ENCODE data around the gene LAMA3.

The LAMA3 gene

GRCh38 chr18:23887493-23887892 lies 198.2 kb downstream of the LAMA3 start:
- Histone ChIP-seq H3K9me3 (ENCODE audit: control insufficient read depth in 2 of 2, low read length in 2 of 2) (no peaks in the 10 kb centered on the region), H3K4me3 (ENCODE audit: low read length in 2 of 2) (no peak overlapping the region), H3K27ac (ENCODE audit: low read depth in 2 of 2, low read length in 2 of 2) (no peak overlapping the region), H3K27me3 (ENCODE audit: control insufficient read depth in 2 of 2, insufficient read depth in 2 of 2, low read length in 2 of 2) (no peaks in the 10 kb centered on the region), H3K9ac (ENCODE audit: low read depth in 1 of 2, low read length in 2 of 2) (no peak overlapping the region), H3K36me3 (ENCODE audit: control insufficient read depth in 2 of 2, insufficient read depth in 2 of 2, low read length in 2 of 2) (no peaks in the 10 kb centered on the region), H3K4me1 (ENCODE audit: control insufficient read depth in 2 of 2, insufficient read depth in 2 of 2, low read length in 2 of 2) (peaks cover 6 to 14% of the 10 kb centered on the region in 2 donors)

GRCh38 chr18:23888881-23889280 lies 199.6 kb downstream of the LAMA3 start:
- H3K9me3 ChIP-seq (ENCODE audit: control insufficient read depth in 2 of 2, low read length in 2 of 2), result no peaks in the 10 kb centered on the region
- H3K27me3 ChIP-seq (ENCODE audit: control insufficient read depth in 2 of 2, insufficient read depth in 2 of 2, low read length in 2 of 2), result no peaks in the 10 kb centered on the region
- no peak overlapping the region for H3K4me3 ChIP-seq (ENCODE audit: low read length in 2 of 2)
- peaks cover 6 to 17% of the 10 kb centered on the region in 2 donors for H3K4me1 ChIP-seq (ENCODE audit: control insufficient read depth in 2 of 2, insufficient read depth in 2 of 2, low read length in 2 of 2)
- H3K36me3 ChIP-seq (ENCODE audit: control insufficient read depth in 2 of 2, insufficient read depth in 2 of 2, low read length in 2 of 2), result no peaks in the 10 kb centered on the region
- H3K9ac ChIP-seq (ENCODE audit: low read depth in 1 of 2, low read length in 2 of 2), result no peak overlapping the region
- peak overlapping the region in 1 of 2 donors; percentile 6 for H3K27ac ChIP-seq (ENCODE audit: low read depth in 2 of 2, low read length in 2 of 2)

GRCh38 chr18:23889907-23890306 lies 200.7 kb downstream of the LAMA3 start:
- H3K4me1 ChIP-seq (ENCODE audit: control insufficient read depth in 2 of 2, insufficient read depth in 2 of 2, low read length in 2 of 2), result peaks cover 4 to 16% of the 10 kb centered on the region in 2 donors
- H3K36me3 ChIP-seq (ENCODE audit: control insufficient read depth in 2 of 2, insufficient read depth in 2 of 2, low read length in 2 of 2), result peaks cover 0 to 2% of the 10 kb centered on the region in 2 donors
- H3K27me3 ChIP-seq (ENCODE audit: control insufficient read depth in 2 of 2, insufficient read depth in 2 of 2, low read length in 2 of 2), result no peaks in the 10 kb centered on the region
- H3K9me3 ChIP-seq (ENCODE audit: control insufficient read depth in 2 of 2, low read length in 2 of 2), result no peaks in the 10 kb centered on the region
- no peak overlapping the region for H3K9ac ChIP-seq (ENCODE audit: low read depth in 1 of 2, low read length in 2 of 2)
- H3K27ac ChIP-seq (ENCODE audit: low read depth in 2 of 2, low read length in 2 of 2), result no peak overlapping the region
- H3K4me3 ChIP-seq (ENCODE audit: low read length in 2 of 2), result no peak overlapping the region

GRCh38 chr18:23890589-23890988 lies 201.3 kb downstream of the LAMA3 start:
- no peaks in the 10 kb centered on the region for H3K27me3 ChIP-seq (ENCODE audit: control insufficient read depth in 2 of 2, insufficient read depth in 2 of 2, low read length in 2 of 2)
- H3K36me3 ChIP-seq (ENCODE audit: control insufficient read depth in 2 of 2, insufficient read depth in 2 of 2, low read length in 2 of 2), result peaks cover 0 to 2% of the 10 kb centered on the region in 2 donors
- no peak overlapping the region for H3K27ac ChIP-seq (ENCODE audit: low read depth in 2 of 2, low read length in 2 of 2)
- no peak overlapping the region for H3K9ac ChIP-seq (ENCODE audit: low read depth in 1 of 2, low read length in 2 of 2)
- peaks cover 3 to 10% of the 10 kb centered on the region in 2 donors for H3K4me1 ChIP-seq (ENCODE audit: control insufficient read depth in 2 of 2, insufficient read depth in 2 of 2, low read length in 2 of 2)
- no peaks in the 10 kb centered on the region for H3K9me3 ChIP-seq (ENCODE audit: control insufficient read depth in 2 of 2, low read length in 2 of 2)
- H3K4me3 ChIP-seq (ENCODE audit: low read length in 2 of 2), result no peak overlapping the region

GRCh38 chr18:23893653-23894052 lies 204.4 kb downstream of the LAMA3 start:
- Histone ChIP-seq H3K4me3 (ENCODE audit: low read length in 2 of 2) (no peak overlapping the region), H3K9ac (ENCODE audit: low read depth in 1 of 2, low read length in 2 of 2) (no peak overlapping the region), H3K27ac (ENCODE audit: low read depth in 2 of 2, low read length in 2 of 2) (peak overlapping the region in 1 of 2 donors; percentile 5), H3K27me3 (ENCODE audit: control insufficient read depth in 2 of 2, insufficient read depth in 2 of 2, low read length in 2 of 2) (no peaks in the 10 kb centered on the region), H3K36me3 (ENCODE audit: control insufficient read depth in 2 of 2, insufficient read depth in 2 of 2, low read length in 2 of 2) (peaks cover 0 to 2% of the 10 kb centered on the region in 2 donors), H3K4me1 (ENCODE audit: control insufficient read depth in 2 of 2, insufficient read depth in 2 of 2, low read length in 2 of 2) (peaks cover 3 to 4% of the 10 kb centered on the region in 2 donors), H3K9me3 (ENCODE audit: control insufficient read depth in 2 of 2, low read length in 2 of 2) (no peaks in the 10 kb centered on the region)

GRCh38 chr18:23894661-23895175 lies 205.5 kb downstream of the LAMA3 start:
- Histone ChIP-seq H3K4me3 (ENCODE audit: low read length in 2 of 2) (no peak overlapping the region), H3K36me3 (ENCODE audit: control insufficient read depth in 2 of 2, insufficient read depth in 2 of 2, low read length in 2 of 2) (peaks cover 0 to 4% of the 10 kb centered on the region in 2 donors), H3K9ac (ENCODE audit: low read depth in 1 of 2, low read length in 2 of 2) (no peak overlapping the region), H3K27ac (ENCODE audit: low read depth in 2 of 2, low read length in 2 of 2) (no peak overlapping the region), H3K9me3 (ENCODE audit: control insufficient read depth in 2 of 2, low read length in 2 of 2) (no peaks in the 10 kb centered on the region), H3K27me3 (ENCODE audit: control insufficient read depth in 2 of 2, insufficient read depth in 2 of 2, low read length in 2 of 2) (no peaks in the 10 kb centered on the region), H3K4me1 (ENCODE audit: control insufficient read depth in 2 of 2, insufficient read depth in 2 of 2, low read length in 2 of 2) (peaks cover 0 to 3% of the 10 kb centered on the region in 2 donors)

GRCh38 chr18:23897291-23897690 lies 208.0 kb downstream of the LAMA3 start:
- no peak overlapping the region for H3K27ac ChIP-seq (ENCODE audit: low read depth in 2 of 2, low read length in 2 of 2)
- no peak overlapping the region for H3K4me3 ChIP-seq (ENCODE audit: low read length in 2 of 2)
- no peaks in the 10 kb centered on the region for H3K9me3 ChIP-seq (ENCODE audit: control insufficient read depth in 2 of 2, low read length in 2 of 2)
- peaks cover 0 to 4% of the 10 kb centered on the region in 2 donors for H3K36me3 ChIP-seq (ENCODE audit: control insufficient read depth in 2 of 2, insufficient read depth in 2 of 2, low read length in 2 of 2)
- H3K4me1 ChIP-seq (ENCODE audit: control insufficient read depth in 2 of 2, insufficient read depth in 2 of 2, low read length in 2 of 2), result peaks cover 0 to 3% of the 10 kb centered on the region in 2 donors
- H3K9ac ChIP-seq (ENCODE audit: low read depth in 1 of 2, low read length in 2 of 2), result no peak overlapping the region
- no peaks in the 10 kb centered on the region for H3K27me3 ChIP-seq (ENCODE audit: control insufficient read depth in 2 of 2, insufficient read depth in 2 of 2, low read length in 2 of 2)

- Histone ChIP-seq H3K27me3 (ENCODE audit: control insufficient read depth in 2 of 2, insufficient read depth in 2 of 2, low read length in 2 of 2) (no peaks in the 10 kb centered on the region), H3K9me3 (ENCODE audit: control insufficient read depth in 2 of 2, low read length in 2 of 2) (no peaks in the 10 kb centered on the region), H3K4me1 (ENCODE audit: control insufficient read depth in 2 of 2, insufficient read depth in 2 of 2, low read length in 2 of 2) (peaks cover 0 to 3% of the 10 kb centered on the region in 2 donors), H3K4me3 (ENCODE audit: low read length in 2 of 2) (no peak overlapping the region), H3K9ac (ENCODE audit: low read depth in 1 of 2, low read length in 2 of 2) (no peak overlapping the region), H3K27ac (ENCODE audit: low read depth in 2 of 2, low read length in 2 of 2) (no peak overlapping the region), H3K36me3 (ENCODE audit: control insufficient read depth in 2 of 2, insufficient read depth in 2 of 2, low read length in 2 of 2) (peaks cover 0 to 4% of the 10 kb centered on the region in 2 donors)
These were observed 208.5 kb downstream of the LAMA3 start for GRCh38 chr18:23897733-23898132.

GRCh38 chr18:23900994-23901393 lies 211.7 kb downstream of the LAMA3 start:
- Histone ChIP-seq H3K27me3 (ENCODE audit: control insufficient read depth in 2 of 2, insufficient read depth in 2 of 2, low read length in 2 of 2) (no peaks in the 10 kb centered on the region), H3K9ac (ENCODE audit: low read depth in 1 of 2, low read length in 2 of 2) (no peak overlapping the region), H3K9me3 (ENCODE audit: control insufficient read depth in 2 of 2, low read length in 2 of 2) (no peaks in the 10 kb centered on the region), H3K36me3 (ENCODE audit: control insufficient read depth in 2 of 2, insufficient read depth in 2 of 2, low read length in 2 of 2) (peaks cover 6 to 11% of the 10 kb centered on the region in 2 donors), H3K4me3 (ENCODE audit: low read length in 2 of 2) (no peak overlapping the region), H3K4me1 (ENCODE audit: control insufficient read depth in 2 of 2, insufficient read depth in 2 of 2, low read length in 2 of 2) (no peaks in the 10 kb centered on the region), H3K27ac (ENCODE audit: low read depth in 2 of 2, low read length in 2 of 2) (no peak overlapping the region)

GRCh38 chr18:23902396-23902795 lies 213.1 kb downstream of the LAMA3 start:
- no peaks in the 10 kb centered on the region for H3K9me3 ChIP-seq (ENCODE audit: control insufficient read depth in 2 of 2, low read length in 2 of 2)
- H3K4me1 ChIP-seq (ENCODE audit: control insufficient read depth in 2 of 2, insufficient read depth in 2 of 2, low read length in 2 of 2), result no peaks in the 10 kb centered on the region
- H3K27ac ChIP-seq (ENCODE audit: low read depth in 2 of 2, low read length in 2 of 2), result no peak overlapping the region
- no peaks in the 10 kb centered on the region for H3K27me3 ChIP-seq (ENCODE audit: control insufficient read depth in 2 of 2, insufficient read depth in 2 of 2, low read length in 2 of 2)
- H3K9ac ChIP-seq (ENCODE audit: low read depth in 1 of 2, low read length in 2 of 2), result no peak overlapping the region
- peaks cover 6 to 19% of the 10 kb centered on the region in 2 donors for H3K36me3 ChIP-seq (ENCODE audit: control insufficient read depth in 2 of 2, insufficient read depth in 2 of 2, low read length in 2 of 2)
- H3K4me3 ChIP-seq (ENCODE audit: low read length in 2 of 2), result no peak overlapping the region
